Lung (tissue), 12 donors: ENCODE measurements around the gene LMBRD1. TPM values are rescaled to one million over a fixed set of nuclear protein-coding genes. Genes with fewer than 3 reads are reported as not detected.

Experiments
- ATAC-seq: fragments of 200-7000 bp; cut with Tn5 transposase; one replicate; pipeline ENCODE4 v1.9.1; 2020; ENCODE audit warnings: moderate number of reproducible peaks; ENCODE audit not compliant: insufficient read depth, low FRiP score
- DNase-seq, 3 donors: peaks; one replicate each; pipeline ENCODE4 v3.0.0-alpha.2; 2013 to 2017
- H3K27ac ChIP-seq, 2 donors: one replicate each; pipeline ENCODE4 v1.5.1; 2013; ENCODE audit warnings: mild to moderate bottlenecking in 2 of 2, moderate library complexity in 2 of 2, control low read depth in 1 of 2, inconsistent platforms in 1 of 2, low read depth in 1 of 2, low read length in 1 of 2
- H3K27me3 ChIP-seq, 3 donors: one replicate each; pipeline ENCODE4 v1.5.1; 2013; ENCODE audit warnings: low read length in 2 of 3; ENCODE audit not compliant: control insufficient read depth in 3 of 3, insufficient read depth in 3 of 3
- H3K36me3 ChIP-seq, 4 donors: one replicate each; pipeline ENCODE4 v1.5.1; 2013; ENCODE audit warnings: low read length in 4 of 4, mild to moderate bottlenecking in 1 of 4, moderate library complexity in 1 of 4; ENCODE audit not compliant: control insufficient read depth in 4 of 4, insufficient read depth in 4 of 4
- H3K4me1 ChIP-seq, 5 donors: one replicate each; pipeline ENCODE4 v1.5.1; 2013; ENCODE audit warnings: low read length in 5 of 5, mild to moderate bottlenecking in 2 of 5, moderate library complexity in 1 of 5; ENCODE audit not compliant: control insufficient read depth in 5 of 5, insufficient read depth in 5 of 5
- H3K4me3 ChIP-seq: one replicate; pipeline ENCODE4 v1.5.1; 2013; ENCODE audit warnings: mild to moderate bottlenecking, control low read depth, moderate library complexity
- H3K9ac ChIP-seq, 2 donors: one replicate each; pipeline ENCODE4 v1.5.1; 2013; ENCODE audit warnings: low read length in 2 of 2, control low read depth in 1 of 2; ENCODE audit not compliant: insufficient read depth in 1 of 2
- H3K9me3 ChIP-seq, 4 donors: one replicate each; pipeline ENCODE4 v1.5.1; 2013; ENCODE audit warnings: low read length in 3 of 4, mild to moderate bottlenecking in 1 of 4, moderate library complexity in 1 of 4; ENCODE audit not compliant: control insufficient read depth in 4 of 4, insufficient read depth in 3 of 4
- CTCF ChIP-seq: IDR thresholded peaks from 2 replicates; pipeline ENCODE4 v1.5.1; 2012; ENCODE audit warnings: mild to moderate bottlenecking; ENCODE audit errors: control extremely low read depth, extremely low read depth
- WGBS, 2 donors: extraction: QIAGEN DNeasy Blood & Tissue Kit; methylation state at CpG; one replicate each; pipeline ENCODE4 v1.1.7; 2013; 5-methylcytosine and 5-hydroxymethylcytosine counted together
- polyA plus RNA-seq, 2 donors: library from polyadenylated mRNA; stranded (reverse); fragments of 200-250 nt; gene quantifications; one replicate each; pipeline ENCODE4 v1.2.1, GENCODE V29; 2013
- total RNA-seq, 2 donors: library from RNA; depleted of rRNA in 1 of 2; stranded (reverse); fragments of >200 nt in 1 of 2; gene quantifications; one replicate each; pipeline ENCODE4 v1.2.1, GENCODE V29; 2014 to 2021
- donor health status: control.
- donor health status: control.
- donor health status: Bipolar disorder and iron deficiency.
- donor health status: healthy.
- donor health status: DM: yes; HTN: yes; CAD: no.

LMBRD1 gene
- total and polyA plus RNA-seq, 4 donors = 31.2 to 102 (median 41.8) TPM

GRCh38 chr6:69820018-69820417, 23.2 kb upstream of the LMBRD1 start:
- Histone ChIP-seq H3K36me3 (no peaks in the 10 kb centered on the region), H3K9ac (no peak overlapping the region), H3K4me3 (no peak overlapping the region), H3K9me3 (no peaks in the 10 kb centered on the region), H3K27ac (no peak overlapping the region), H3K4me1 (no peaks in the 10 kb centered on the region), H3K27me3 (no peaks in the 10 kb centered on the region)
- no peak for ATAC-seq
- 97 to 100% methylated on average over 1 of the region's 1 CpG for WGBS, 2 donors
- TF ChIP-seq CTCF = no peak
- no peak for DNase-seq

- Histone ChIP-seq H3K9ac (no peak overlapping the region), H3K9me3 (no peaks in the 10 kb centered on the region), H3K4me1 (no peaks in the 10 kb centered on the region), H3K36me3 (no peaks in the 10 kb centered on the region), H3K27ac (no peak overlapping the region), H3K27me3 (no peaks in the 10 kb centered on the region), H3K4me3 (no peak overlapping the region)
- 89 to 93% methylated on average over 4 of the region's 4 CpGs for WGBS, 2 donors
- TF ChIP-seq CTCF = no peak
- ATAC-seq (no peak), DNase-seq (no peak)
These were observed 22.3 kb upstream of the LMBRD1 start for GRCh38 chr6:69819138-69819537.

GRCh38 chr6:69818223-69818930, 21.6 kb upstream of the LMBRD1 start:
- DNase-seq (no peak), ATAC-seq (no peak)
- no peak overlapping the region for H3K27ac ChIP-seq
- H3K9ac ChIP-seq = no peak overlapping the region
- H3K27me3 ChIP-seq = no peaks in the 10 kb centered on the region
- H3K4me3 ChIP-seq = no peak overlapping the region
- no peaks in the 10 kb centered on the region for H3K9me3 ChIP-seq
- WGBS, 2 donors = 84 to 89% methylated on average over 2 of the region's 2 CpGs
- H3K4me1 ChIP-seq = no peaks in the 10 kb centered on the region
- TF ChIP-seq CTCF = no peak
- no peaks in the 10 kb centered on the region for H3K36me3 ChIP-seq

- Histone ChIP-seq H3K27ac (no peak overlapping the region), H3K9ac (no peak overlapping the region), H3K9me3 (no peaks in the 10 kb centered on the region), H3K27me3 (no peaks in the 10 kb centered on the region), H3K4me1 (no peaks in the 10 kb centered on the region), H3K36me3 (no peaks in the 10 kb centered on the region), H3K4me3 (no peak overlapping the region)
- ATAC-seq (no peak), DNase-seq (no peak)
- TF ChIP-seq CTCF = no peak
These were observed 20.5 kb upstream of the LMBRD1 start for GRCh38 chr6:69817358-69817757.
